Amniotic stem cell (primary cell): ENCODE measurements around the gene ANHX.
"Not testable (repeated sequence)": the region's sequence is repeated elsewhere in the genome, so short reads cannot be mapped to it uniquely, and the experiment has no call there.

ENCODE experiments used
- DNase-seq: peaks from one replicate; lab custom pipeline; 2025; lab: John Stamatoyannopoulos, UW

ANHX gene

GRCh38 chr12:133235401-133236112 is at the start of gene ANHX:
Gene ANHX, minus strand, starts transcription at chr12:133235877. Its CDS starts 1,521 bp downstream, at chr12:133234356.
- DNase-seq, result no peak

DNA sequence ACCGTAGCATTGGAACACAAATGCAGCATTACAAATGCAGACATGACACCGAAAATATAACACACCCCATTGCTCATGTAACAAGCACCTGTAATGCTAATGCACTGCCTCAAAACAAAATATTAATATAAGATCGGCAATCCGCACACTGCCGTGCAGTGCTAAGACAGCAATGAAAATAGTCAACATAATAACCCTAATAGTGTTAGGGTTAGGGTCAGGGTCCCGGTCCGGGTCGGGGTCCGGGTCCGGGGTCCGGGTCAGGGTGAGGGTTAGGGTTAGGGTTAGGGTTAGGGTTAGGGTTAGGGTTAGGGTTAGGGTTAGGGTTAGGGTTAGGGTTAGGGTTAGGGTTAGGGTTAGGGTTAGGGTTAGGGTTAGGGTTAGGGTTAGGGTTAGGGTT is 29.0 kb upstream of the ANHX start:
- DNase-seq, result not testable (repeated sequence)

GRCh38 chr12:133264173-133264572 is 28.5 kb upstream of the ANHX start:
- no peak for DNase-seq

DNA sequence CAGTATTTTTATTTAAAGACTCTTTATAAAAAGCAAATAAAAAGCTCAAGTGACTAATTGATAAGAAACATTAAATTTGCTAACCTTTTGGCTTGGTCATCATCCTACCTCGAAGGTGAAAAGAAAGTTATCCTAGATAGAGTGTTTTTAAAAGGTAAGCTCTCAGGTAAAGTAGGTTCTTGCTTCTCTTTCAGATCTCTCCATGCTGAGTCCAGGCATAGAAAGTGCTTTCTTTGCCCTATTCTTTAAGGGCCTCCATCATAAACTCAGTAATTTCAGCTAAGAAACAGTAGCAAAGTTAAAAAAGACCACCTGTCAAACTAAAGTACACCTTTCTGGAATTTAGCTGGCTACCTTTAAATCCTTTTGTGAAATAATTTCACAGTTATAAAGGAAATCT is 20.6 kb upstream of the ANHX start:
- no peak for DNase-seq

DNA sequence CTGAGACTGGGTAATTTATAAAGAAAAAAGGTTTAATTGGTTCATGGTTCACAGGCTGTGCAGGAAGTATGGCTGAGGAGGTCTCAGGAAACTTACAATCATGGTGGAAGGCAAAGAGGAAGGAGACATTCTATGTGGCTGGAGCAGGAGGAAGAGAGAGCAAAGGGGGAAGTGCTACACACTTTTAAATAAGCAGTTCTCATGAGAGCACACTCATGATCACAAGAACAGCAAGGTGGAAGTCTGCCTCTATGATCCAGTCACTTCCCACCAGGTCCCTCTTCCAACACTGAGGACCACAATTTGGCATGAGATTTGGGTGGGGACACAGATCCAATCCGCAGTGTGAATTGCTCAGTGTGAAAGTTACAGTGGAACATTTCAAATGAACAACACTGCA is 20.2 kb upstream of the ANHX start:
- DNase-seq, result not testable (repeated sequence)

DNA sequence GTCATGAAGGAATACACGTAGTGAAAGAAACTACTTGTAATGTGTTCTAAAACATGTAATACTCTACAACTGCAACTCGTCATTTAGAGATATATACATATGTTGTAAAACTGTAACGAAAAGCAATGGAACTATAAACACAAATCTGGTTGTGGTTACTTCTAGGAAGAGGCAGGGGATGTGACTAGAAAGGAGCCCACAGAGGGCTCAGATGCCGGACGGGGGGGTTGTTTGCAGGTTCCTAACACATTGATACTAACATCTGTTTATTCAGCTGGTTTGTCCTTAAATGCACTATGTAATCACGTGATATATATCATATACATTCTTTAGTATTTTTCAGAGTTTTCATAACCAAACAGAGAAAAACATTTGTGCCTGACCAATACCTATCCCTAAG is 16.1 kb upstream of the ANHX start:
- no peak for DNase-seq

GRCh38 chr12:133236556-133236955 is 879 bp upstream of the ANHX start:
- no peak for DNase-seq

DNA sequence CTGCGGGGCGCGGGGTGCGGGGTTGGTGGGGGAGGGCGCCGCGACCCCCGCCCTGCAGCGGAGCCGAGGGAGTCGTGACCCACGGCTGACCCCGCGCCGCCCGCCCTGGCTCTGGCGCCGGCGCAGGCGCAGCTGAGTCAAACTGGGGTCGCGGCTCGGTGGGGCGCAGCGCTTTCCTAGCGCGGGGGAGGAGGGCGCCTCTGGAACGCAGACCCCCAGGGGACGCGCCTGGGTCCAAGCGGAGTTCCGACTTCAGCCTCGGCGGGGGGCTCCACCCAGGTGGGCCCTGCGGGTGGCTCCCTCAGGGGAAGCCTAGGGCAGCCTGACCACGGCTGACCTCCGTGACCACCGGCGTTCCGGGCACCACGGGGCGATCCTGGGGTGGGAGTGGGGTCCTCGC is 467 bp upstream of the ANHX start:
- DNase-seq, result no peak

DNA sequence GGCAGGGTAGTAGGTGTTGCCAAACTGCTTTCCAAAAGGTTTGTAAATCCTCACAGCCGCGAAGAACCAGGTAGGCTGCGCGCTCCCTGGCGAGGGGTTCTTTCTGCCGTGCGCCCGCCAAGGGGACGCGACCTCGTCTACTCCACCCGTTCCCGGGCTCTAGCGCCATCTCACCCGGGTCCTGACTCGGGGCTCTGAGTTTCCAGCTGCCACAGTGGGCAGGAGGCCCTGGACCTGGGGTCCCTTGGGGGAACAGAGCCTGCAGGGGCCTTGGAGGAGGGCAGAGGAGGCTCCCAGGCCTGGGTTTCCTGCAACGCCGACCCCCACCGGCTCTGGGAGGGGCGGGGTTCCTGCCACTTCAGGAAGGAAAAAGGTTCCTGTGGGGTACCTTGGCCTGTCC is 706 bp downstream of the ANHX start:
- no peak for DNase-seq

GRCh38 chr12:133233993-133234564 is 1.6 kb downstream of the ANHX start:
- DNase-seq, result no peak

DNA sequence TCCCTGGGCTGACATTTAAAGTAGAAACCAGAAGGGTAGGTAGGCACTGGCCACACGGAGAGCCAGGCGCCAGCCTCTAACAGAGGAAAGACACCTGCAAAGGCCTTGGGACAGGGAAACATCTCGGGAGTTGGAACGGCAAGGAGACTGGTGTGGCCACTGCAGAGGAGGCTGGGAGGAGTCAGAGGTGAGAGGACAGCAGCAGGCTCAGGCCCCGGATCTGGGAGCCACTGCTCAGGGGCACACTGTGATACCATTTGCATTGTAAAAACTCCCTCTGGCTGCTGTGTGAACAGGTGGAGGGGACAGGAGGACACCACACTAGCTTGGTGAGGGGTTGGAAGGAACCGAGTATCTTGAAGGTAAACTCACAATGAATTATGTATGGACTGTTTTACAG is 2.7 kb downstream of the ANHX start:
- DNase-seq, result no peak

GRCh38 chr12:133231001-133231400 is 4.7 kb downstream of the ANHX start:
- DNase-seq, result no peak

DNA sequence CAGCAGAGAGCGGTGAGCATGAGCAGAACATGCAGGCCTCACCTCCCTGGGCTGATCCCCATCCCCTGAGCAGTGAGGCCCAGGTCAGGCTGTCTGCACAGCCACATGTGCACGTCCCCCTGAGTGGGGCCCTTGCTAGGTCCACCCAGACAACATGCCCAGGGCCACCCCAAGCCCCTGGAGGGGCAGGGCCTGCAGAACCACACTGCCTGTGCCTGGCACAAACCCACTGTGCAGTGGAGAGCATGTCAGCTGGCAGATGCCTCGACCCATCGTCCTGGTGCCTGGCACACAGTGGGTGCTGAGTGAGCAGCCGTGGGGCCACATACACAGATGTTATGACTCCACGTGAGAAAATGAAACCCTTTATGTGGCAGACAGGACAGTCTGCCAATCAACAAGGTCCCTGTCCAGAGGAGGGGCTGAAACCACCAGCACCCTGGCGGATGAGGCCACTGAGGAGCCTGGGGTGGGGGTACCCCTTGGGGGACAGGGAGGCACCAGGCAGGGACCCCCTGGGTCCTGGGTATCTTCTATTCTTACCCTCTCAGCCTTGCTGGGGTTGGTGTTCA is 8.3 kb downstream of the ANHX start:
- no peak for DNase-seq

DNA sequence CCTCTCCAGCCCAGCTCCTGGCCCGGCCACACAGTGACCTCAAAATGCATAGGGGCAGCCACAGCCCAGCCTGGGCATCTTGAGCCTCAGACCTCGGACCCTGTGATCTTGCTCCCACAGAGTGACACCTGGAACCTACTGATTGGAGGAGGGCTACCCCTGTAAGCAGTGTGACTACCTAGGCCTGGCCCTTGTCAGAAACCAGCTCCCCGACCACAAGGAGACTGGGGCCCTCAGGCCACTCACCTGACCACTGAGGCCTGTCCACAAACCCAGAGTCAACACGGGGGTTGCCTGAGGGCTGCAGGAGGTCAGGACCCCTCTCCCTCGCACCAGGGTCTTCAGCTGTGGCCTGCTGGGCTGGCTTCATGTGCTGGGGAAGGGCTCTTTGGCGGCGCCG is 9.0 kb downstream of the ANHX start:
- DNase-seq, result no peak

- DNase-seq, result no peak
Observed at GRCh38 chr12:133225527-133225926, 10.2 kb downstream of the ANHX start.

DNA sequence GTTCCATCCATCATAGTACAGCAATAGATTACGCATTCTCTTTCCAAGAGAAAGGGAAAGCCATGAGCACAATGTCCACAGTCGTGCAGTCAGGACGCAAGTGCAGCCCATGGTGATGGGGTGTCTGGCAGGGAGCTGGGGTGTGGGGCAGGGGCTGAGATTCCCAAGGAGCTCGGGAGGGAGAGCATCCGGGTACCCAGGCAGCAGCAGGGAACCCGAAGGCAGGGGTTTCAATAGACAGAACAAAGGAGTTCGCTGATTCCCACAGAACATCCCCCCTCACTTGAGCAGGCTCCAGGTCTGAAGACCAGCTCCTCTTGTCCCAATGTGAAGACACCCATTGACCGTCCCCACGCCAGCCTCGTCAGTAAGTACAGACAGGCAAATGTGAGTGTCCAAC is 13.5 kb downstream of the ANHX start:
- no peak for DNase-seq

- DNase-seq, result no peak
Observed at GRCh38 chr12:133221241-133221640, 14.4 kb downstream of the ANHX start.

- DNase-seq, result no peak
Observed at GRCh38 chr12:133220521-133220920, 15.2 kb downstream of the ANHX start.

DNA sequence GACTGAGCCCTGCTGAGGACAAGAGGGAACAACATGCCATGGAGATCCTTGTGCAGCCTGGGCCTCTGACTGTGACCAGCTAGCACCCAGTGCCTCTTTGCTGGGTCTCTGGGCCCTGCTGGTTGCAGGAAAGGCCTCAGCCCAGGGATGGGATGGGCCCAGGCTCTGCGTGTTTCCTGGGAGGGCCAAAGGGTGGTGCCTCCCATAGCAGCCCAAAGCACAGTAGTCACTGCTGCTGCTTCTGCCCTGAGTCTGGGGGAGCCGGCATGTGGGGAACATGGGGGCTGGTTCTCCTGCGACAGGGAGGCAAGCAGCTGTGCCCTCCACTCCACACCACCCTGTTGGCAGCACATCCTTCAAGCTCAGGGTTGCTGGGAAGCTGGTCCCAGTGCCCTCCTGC is 18.5 kb downstream of the ANHX start:
- no peak for DNase-seq

DNA sequence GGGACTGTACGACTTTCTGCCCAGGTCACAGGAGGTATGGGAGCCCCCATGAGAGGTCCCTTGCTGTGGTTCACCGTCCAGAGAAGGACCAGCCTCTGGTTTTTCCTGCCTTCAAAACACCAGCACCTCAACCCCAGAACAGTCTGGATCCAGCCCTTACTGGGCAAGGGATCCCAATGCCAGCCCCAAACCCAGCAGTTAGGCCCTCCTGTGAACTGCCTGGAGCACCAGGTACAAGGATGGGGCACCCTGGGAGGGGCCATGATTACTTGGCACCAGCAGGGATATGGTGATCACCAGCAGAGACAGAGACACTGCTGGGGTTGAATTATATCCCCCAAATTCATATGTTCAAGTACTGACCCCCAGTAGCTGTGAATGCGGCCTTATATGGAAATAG is 20.0 kb downstream of the ANHX start:
- no peak for DNase-seq

DNA sequence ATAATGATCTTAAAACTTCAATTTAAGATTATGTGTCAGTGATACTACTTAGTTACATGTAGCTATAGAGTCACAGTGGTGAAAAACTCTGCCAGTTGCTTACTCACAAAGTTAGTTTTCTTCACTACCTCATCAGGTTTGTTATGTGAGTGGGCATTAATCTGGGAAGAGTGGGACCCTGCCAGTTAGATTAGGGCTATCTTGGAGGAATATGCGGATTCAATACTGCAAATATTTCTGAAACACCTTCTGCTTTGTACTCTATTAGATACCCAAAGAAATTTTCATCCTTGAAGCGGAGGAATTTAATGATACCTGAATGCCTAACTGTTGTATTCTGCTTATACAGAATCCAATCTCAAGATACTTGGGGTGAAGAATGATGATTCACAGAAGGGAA is 29.3 kb downstream of the ANHX start:
- no peak for DNase-seq

DNA sequence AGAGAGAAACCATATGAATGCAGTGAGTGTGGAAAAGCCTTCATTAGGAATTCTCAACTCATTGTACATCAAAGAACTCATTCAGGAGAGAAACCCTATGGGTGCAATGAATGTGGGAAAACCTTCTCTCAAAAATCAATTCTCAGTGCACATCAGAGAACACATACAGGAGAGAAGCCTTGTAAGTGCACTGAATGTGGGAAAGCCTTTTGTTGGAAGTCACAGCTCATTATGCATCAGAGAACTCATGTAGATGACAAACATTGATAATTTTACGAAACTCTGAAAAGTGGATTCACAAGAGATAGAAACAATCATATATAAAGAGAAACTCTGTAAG is 31.4 kb downstream of the ANHX start:
- no peak for DNase-seq

GRCh38 chr12:133203344-133204263 is 32.1 kb downstream of the ANHX start:
- no peak for DNase-seq
